AG09309 (cell line): ENCODE data around the gene CRAMP1.

Source experiments
- DNase-seq: peaks from one replicate; pipeline ENCODE4 v3.0.0-alpha.2; 2010; ENCODE audit warnings: low read depth
- H3K4me3 ChIP-seq: 2 replicates; pipeline ENCODE4 v1.5.1; 2011; ENCODE audit warnings: mild to moderate bottlenecking, low read depth, low read length, moderate library complexity; ENCODE audit not compliant: control insufficient read depth
- CTCF ChIP-seq: IDR thresholded peaks from 2 replicates; pipeline ENCODE4 v1.5.1; 2011; ENCODE audit warnings: mild to moderate bottlenecking, low read depth, low read length, inconsistent platforms; ENCODE audit not compliant: insufficient read depth, control insufficient read depth; ENCODE audit errors: missing control alignments

CRAMP1 gene

DNA sequence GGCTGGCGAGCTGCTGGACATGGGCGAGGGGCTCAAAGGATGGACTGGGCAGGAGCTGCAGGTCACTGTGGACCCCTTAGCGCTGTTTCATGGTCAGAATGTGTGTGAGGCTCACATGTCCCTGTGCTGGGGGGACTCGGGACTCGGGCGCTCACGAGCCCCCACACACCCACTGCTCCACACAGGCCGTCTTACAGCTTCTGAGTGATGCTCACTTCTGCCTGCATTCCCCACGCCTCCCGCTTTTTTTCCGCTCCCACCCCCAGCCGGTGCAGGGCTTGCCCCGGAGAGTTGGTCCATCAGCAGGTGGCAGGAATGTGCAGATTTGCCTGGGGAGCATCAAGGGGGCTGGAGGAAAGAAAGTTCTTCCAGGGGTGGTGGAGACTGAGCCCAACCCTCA lies 45.7 kb downstream of the CRAMP1 start:
- no peak for TF ChIP-seq CTCF

GRCh38 chr16:1659031-1659430 lies 46.9 kb downstream of the CRAMP1 start:
- no peak overlapping the region for H3K4me3 ChIP-seq
- DNase-seq: no peak
- TF ChIP-seq CTCF: no peak

More for the DNA sequence above, 45.7 kb downstream of the CRAMP1 start:
- no peak overlapping the region for H3K4me3 ChIP-seq
- no peak for DNase-seq

GRCh38 chr16:1661826-1662225 lies 49.7 kb downstream of the CRAMP1 start:
- TF ChIP-seq CTCF: no peak
- DNase-seq: no peak
- no peak overlapping the region for H3K4me3 ChIP-seq

- TF ChIP-seq CTCF: no peak
Measured at GRCh38 chr16:1662543-1662942, 50.4 kb downstream of the CRAMP1 start.

DNA sequence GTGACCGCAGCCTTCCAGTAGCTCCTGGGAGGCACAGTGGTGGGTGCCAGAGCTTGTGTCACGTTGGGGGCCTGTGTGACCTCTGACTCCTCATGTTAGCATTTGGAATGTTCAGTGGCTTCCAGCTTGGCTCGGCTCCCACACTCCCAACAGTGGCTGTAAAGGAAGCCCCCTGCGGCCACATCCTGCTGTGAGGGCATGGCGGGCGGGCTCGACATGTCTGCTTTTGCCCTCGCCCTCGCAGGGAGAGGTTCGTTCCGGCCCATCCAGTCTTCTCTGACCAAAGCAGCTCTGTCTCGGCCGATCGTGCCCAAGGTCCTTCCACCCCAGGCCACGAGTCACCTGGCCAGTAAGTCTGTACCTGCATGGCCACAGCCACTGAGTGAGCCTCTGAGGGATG lies 53.7 kb downstream of the CRAMP1 start:
- no peak for DNase-seq
- H3K4me3 ChIP-seq: no peak overlapping the region
- TF ChIP-seq CTCF: no peak

More at GRCh38 chr16:1662543-1662942, 50.4 kb downstream of the CRAMP1 start:
- no peak overlapping the region for H3K4me3 ChIP-seq
- no peak for DNase-seq

DNA sequence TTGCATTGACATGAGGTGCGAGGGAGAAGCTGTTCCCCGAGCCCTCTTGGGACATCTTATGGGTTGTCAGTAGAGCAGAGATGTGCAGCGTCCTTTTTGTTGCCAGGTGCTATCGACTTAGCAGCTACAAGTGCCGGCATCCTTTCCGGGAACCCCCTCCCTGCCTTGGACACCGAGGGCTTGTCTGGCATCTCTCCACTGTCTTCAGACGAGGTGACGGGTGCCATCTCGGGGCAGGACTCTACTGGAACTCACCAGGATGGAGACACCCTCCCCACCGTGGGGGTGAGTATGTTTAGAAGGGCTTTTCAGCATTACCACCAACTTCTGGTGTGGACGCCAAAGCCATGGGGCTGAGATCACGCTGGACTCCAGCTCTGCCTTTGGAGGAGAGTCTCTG lies 54.2 kb downstream of the CRAMP1 start:
- TF ChIP-seq CTCF: no peak
- no peak overlapping the region for H3K4me3 ChIP-seq
- DNase-seq: no peak

DNA sequence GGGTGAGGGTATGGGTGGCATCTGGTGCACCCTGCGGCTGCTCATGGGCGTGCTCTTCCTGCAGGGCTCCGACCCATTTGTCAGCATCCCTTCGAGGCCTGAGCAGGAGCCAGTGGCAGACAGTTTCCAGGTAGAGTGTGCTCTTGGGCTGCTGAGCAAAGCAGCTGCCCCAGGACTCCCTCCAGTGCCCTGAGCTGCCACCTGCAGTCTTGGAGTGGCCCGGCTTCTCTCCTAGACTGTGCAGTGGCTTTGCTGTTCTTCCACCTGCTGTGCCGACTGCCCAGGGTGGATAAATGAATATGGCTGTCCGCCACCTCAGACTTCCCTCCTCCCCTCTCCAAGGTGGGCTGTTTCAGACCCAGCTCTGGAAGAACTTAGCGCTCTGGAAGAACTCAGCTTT lies 55.1 kb downstream of the CRAMP1 start:
- H3K4me3 ChIP-seq: no peak overlapping the region
- no peak for TF ChIP-seq CTCF
- DNase-seq: no peak
